Chondrocyte (in vitro differentiated cells): ENCODE results near the gene DGKI. TPM values are rescaled to one million over a fixed set of nuclear protein-coding genes. Genes with fewer than 3 reads are reported as not detected.
"Not testable (repeated sequence)": the region's sequence is repeated elsewhere in the genome, so short reads cannot be mapped to it uniquely, and the experiment has no call there.

Experiments used
- DNase-seq: peaks from one replicate; pipeline ENCODE4 v3.0.0; 2021; ENCODE audit warnings: mixed read lengths, low spot score
- H3K27ac Mint-ChIP-seq: one replicate; pipeline ENCODE4 v1.8.0; 2021; ENCODE audit warnings: mild to moderate bottlenecking, moderate library complexity, mixed read lengths; ENCODE audit not compliant: unreplicated experiment
- H3K27me3 Mint-ChIP-seq: 2 replicates; pipeline ENCODE4 v1.8.0; 2021; ENCODE audit warnings: low read depth, mixed read lengths
- H3K36me3 Mint-ChIP-seq: 2 replicates; pipeline ENCODE4 v1.8.0; 2021; ENCODE audit warnings: low read depth, mixed read lengths
- H3K4me1 Mint-ChIP-seq: 2 replicates; pipeline ENCODE4 v1.8.0; 2021; ENCODE audit warnings: low read depth, mild to moderate bottlenecking, mixed read lengths
- H3K4me3 Mint-ChIP-seq: one replicate; pipeline ENCODE4 v1.8.0; 2021; ENCODE audit warnings: mild to moderate bottlenecking, moderate library complexity, mixed read lengths; ENCODE audit not compliant: unreplicated experiment
- H3K9me3 Mint-ChIP-seq: 2 replicates; pipeline ENCODE4 v1.8.0; 2021; ENCODE audit warnings: low read depth, mixed read lengths
- total RNA-seq: library from RNA; stranded (reverse); gene quantifications from 3 replicates; pipeline ENCODE4 v1.2.1, GENCODE V29; 2021
- TF ChIP-seq, protein P1 (sequence below): fragments of 200-600 bp; sonication (generic); IDR thresholded peaks from 2 replicates; pipeline ENCODE4 v1.5.0; 2021; ENCODE audit warnings: antibody characterized with exemption, mild to moderate bottlenecking, moderate library complexity

The DGKI gene
- total RNA-seq, 1 donor from 2014 or later = 15.3 TPM

DNA sequence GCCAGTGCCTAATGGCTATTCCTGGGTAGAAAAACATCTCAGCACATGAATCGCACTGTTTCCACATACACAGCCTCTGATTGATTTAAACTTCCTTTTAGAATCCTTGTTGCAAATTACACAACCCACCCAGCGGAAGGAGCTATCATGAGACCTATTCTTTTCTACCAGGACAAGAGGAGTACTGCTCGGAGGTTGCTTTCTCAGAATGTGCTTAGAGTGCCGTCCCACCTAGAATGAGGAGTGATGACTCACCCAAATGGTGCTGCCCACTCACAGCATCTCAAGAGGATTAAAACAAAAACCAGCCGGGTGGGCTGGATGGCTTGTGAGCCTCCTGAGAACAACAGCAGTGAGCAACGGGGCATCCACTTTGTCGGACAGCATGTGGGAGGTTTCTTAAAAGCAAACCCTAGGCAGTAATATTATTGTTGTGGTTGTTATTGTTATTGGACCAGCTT lies 128.9 kb downstream of the DGKI start:
- no peaks in the 10 kb centered on the region for H3K9me3 Mint-ChIP-seq
- H3K4me3 Mint-ChIP-seq = no peak overlapping the region
- peaks cover 37% of the 10 kb centered on the region for H3K4me1 Mint-ChIP-seq
- TF ChIP-seq, protein P1, sequence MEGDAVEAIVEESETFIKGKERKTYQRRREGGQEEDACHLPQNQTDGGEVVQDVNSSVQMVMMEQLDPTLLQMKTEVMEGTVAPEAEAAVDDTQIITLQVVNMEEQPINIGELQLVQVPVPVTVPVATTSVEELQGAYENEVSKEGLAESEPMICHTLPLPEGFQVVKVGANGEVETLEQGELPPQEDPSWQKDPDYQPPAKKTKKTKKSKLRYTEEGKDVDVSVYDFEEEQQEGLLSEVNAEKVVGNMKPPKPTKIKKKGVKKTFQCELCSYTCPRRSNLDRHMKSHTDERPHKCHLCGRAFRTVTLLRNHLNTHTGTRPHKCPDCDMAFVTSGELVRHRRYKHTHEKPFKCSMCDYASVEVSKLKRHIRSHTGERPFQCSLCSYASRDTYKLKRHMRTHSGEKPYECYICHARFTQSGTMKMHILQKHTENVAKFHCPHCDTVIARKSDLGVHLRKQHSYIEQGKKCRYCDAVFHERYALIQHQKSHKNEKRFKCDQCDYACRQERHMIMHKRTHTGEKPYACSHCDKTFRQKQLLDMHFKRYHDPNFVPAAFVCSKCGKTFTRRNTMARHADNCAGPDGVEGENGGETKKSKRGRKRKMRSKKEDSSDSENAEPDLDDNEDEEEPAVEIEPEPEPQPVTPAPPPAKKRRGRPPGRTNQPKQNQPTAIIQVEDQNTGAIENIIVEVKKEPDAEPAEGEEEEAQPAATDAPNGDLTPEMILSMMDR = no peak
- no peak for DNase-seq
- H3K36me3 Mint-ChIP-seq = peaks cover 18% of the 10 kb centered on the region
- no peak overlapping the region for H3K27ac Mint-ChIP-seq
- no peaks in the 10 kb centered on the region for H3K27me3 Mint-ChIP-seq

- no peaks in the 10 kb centered on the region for H3K27me3 Mint-ChIP-seq
- no peak overlapping the region for H3K27ac Mint-ChIP-seq
- TF ChIP-seq, protein P1 = no peak
- H3K36me3 Mint-ChIP-seq = peaks cover 18% of the 10 kb centered on the region
- no peak for DNase-seq
- no peak overlapping the region for H3K4me3 Mint-ChIP-seq
- peaks cover 37% of the 10 kb centered on the region for H3K4me1 Mint-ChIP-seq
- no peaks in the 10 kb centered on the region for H3K9me3 Mint-ChIP-seq
Observed at GRCh38 chr7:137717045-137717444, 129.7 kb downstream of the DGKI start.

GRCh38 chr7:137716061-137716460 lies 130.7 kb downstream of the DGKI start:
- Mint-ChIP-seq H3K36me3 (peaks cover 9% of the 10 kb centered on the region), H3K4me1 (peaks cover 37% of the 10 kb centered on the region), H3K9me3 (no peaks in the 10 kb centered on the region), H3K27ac (no peak overlapping the region), H3K4me3 (no peak overlapping the region), H3K27me3 (no peaks in the 10 kb centered on the region)
- TF ChIP-seq, protein P1 = no peak
- DNase-seq = no peak

- Mint-ChIP-seq H3K4me1 (peaks cover 37% of the 10 kb centered on the region), H3K27me3 (no peaks in the 10 kb centered on the region), H3K9me3 (no peaks in the 10 kb centered on the region), H3K4me3 (no peak overlapping the region), H3K36me3 (peaks cover 9% of the 10 kb centered on the region), H3K27ac (no peak overlapping the region)
- TF ChIP-seq, protein P1 = no peak
- no peak for DNase-seq
Observed at GRCh38 chr7:137715533-137715932, 131.2 kb downstream of the DGKI start.

GRCh38 chr7:137715121-137715520 lies 131.7 kb downstream of the DGKI start:
- DNase-seq = no peak
- H3K4me1 Mint-ChIP-seq = peaks cover 37% of the 10 kb centered on the region
- H3K36me3 Mint-ChIP-seq = peaks cover 9% of the 10 kb centered on the region
- no peaks in the 10 kb centered on the region for H3K9me3 Mint-ChIP-seq
- no peaks in the 10 kb centered on the region for H3K27me3 Mint-ChIP-seq
- no peak overlapping the region for H3K4me3 Mint-ChIP-seq
- TF ChIP-seq, protein P1 = no peak
- no peak overlapping the region for H3K27ac Mint-ChIP-seq

- H3K9me3 Mint-ChIP-seq = peaks cover 12% of the 10 kb centered on the region
- H3K36me3 Mint-ChIP-seq = peaks cover 20% of the 10 kb centered on the region
Observed at GRCh38 chr7:137706330-137706729, 140.4 kb downstream of the DGKI start.

More at GRCh38 chr7:137706330-137706729, 140.4 kb downstream of the DGKI start:
- H3K27ac Mint-ChIP-seq, H3K4me3 Mint-ChIP-seq, H3K4me1 Mint-ChIP-seq, H3K27me3 Mint-ChIP-seq, DNase-seq: not testable (repeated sequence)
